Left ventricle myocardium inferior (tissue), 1 donor: ENCODE data around the gene TUBB6. TPM values are rescaled to one million over a fixed set of nuclear protein-coding genes. Genes with fewer than 3 reads are reported as not detected.

Experiments used
- DNase-seq: peaks from one replicate; pipeline ENCODE4 v3.0.0-alpha.2; 2020
- H3K27ac ChIP-seq: fragments of 200-600 bp; replicated peaks from 2 replicates; pipeline ENCODE4 v1.8.0; 2021
- H3K27me3 ChIP-seq: fragments of 200-600 bp; 2 replicates; pipeline ENCODE4 v1.8.0; 2021; ENCODE audit warnings: low read depth
- H3K36me3 ChIP-seq: fragments of 200-600 bp; 2 replicates; pipeline ENCODE4 v1.8.0; 2021
- H3K4me1 ChIP-seq: fragments of 200-600 bp; 2 replicates; pipeline ENCODE4 v1.8.0; 2021
- H3K4me3 ChIP-seq: fragments of 200-600 bp; 2 replicates; pipeline ENCODE4 v1.8.0; 2021; ENCODE audit warnings: mild to moderate bottlenecking, moderate library complexity
- H3K9me3 ChIP-seq: fragments of 200-600 bp; replicated peaks from 2 replicates; pipeline ENCODE4 v1.8.0; 2021
- CTCF ChIP-seq: fragments of 200-600 bp; IDR thresholded peaks from 2 replicates; pipeline ENCODE4 v1.8.0; 2021; ENCODE audit warnings: antibody characterized with exemption, mild to moderate bottlenecking, borderline replicate concordance
- intact Hi-C: fragments of 100-400 bp; cut with micrococcal nuclease; formaldehyde crosslinking; loops from one replicate; pipeline ENCODE4 v1.11.0; 2022
- total RNA-seq: library from RNA; stranded (reverse); fragmentation: NEBNext Ultra II Directional; extraction: Animal tissue kit (Norgen Biotek cat#: 25700); gene quantifications from one replicate; pipeline ENCODE4 v1.2.1, GENCODE V29; 2021
- donor health status: DM: no; HTN: yes; CAD: no; lungs with severe emphysema.

The TUBB6 gene
- total RNA-seq, 1 donor from 2014 or later = 81.5 TPM

- no peaks in the 10 kb centered on the region for H3K27me3 ChIP-seq
- DNase-seq = no peak
- intact Hi-C loops = no loop called here
- H3K36me3 ChIP-seq = no peaks in the 10 kb centered on the region
- H3K27ac ChIP-seq = no peak overlapping the region
- no peak for TF ChIP-seq CTCF
- peaks cover 6% of the 10 kb centered on the region for H3K9me3 ChIP-seq
- no peak overlapping the region for H3K4me3 ChIP-seq
- H3K4me1 ChIP-seq = peaks cover 2% of the 10 kb centered on the region
These were observed 6.6 kb upstream of the TUBB6 start for GRCh38 chr18:12301263-12302005.

GRCh38 chr18:12302391-12303147, 5.5 kb upstream of the TUBB6 start:
- no peak for DNase-seq
- peaks cover 6% of the 10 kb centered on the region for H3K9me3 ChIP-seq
- H3K4me1 ChIP-seq = peaks cover 13% of the 10 kb centered on the region
- no peak for TF ChIP-seq CTCF
- no peaks in the 10 kb centered on the region for H3K36me3 ChIP-seq
- no peaks in the 10 kb centered on the region for H3K27me3 ChIP-seq
- intact Hi-C loops = no loop called here
- no peak overlapping the region for H3K27ac ChIP-seq
- no peak overlapping the region for H3K4me3 ChIP-seq

- Histone ChIP-seq H3K27me3 (no peaks in the 10 kb centered on the region), H3K4me1 (peaks cover 29% of the 10 kb centered on the region), H3K4me3 (no peak overlapping the region), H3K27ac (no peak overlapping the region), H3K9me3 (no peaks in the 10 kb centered on the region), H3K36me3 (no peaks in the 10 kb centered on the region)
- intact Hi-C loops = no loop called here
- no peak for TF ChIP-seq CTCF
- DNase-seq = no peak
These were observed 3.5 kb upstream of the TUBB6 start for GRCh38 chr18:12304351-12305210.

- intact Hi-C loops = no loop called here
- Histone ChIP-seq H3K9me3 (no peaks in the 10 kb centered on the region), H3K36me3 (peaks cover 4% of the 10 kb centered on the region), H3K27me3 (no peaks in the 10 kb centered on the region), H3K4me1 (peaks cover 36% of the 10 kb centered on the region), H3K27ac (no peak overlapping the region), H3K4me3 (no peak overlapping the region)
- no peak for TF ChIP-seq CTCF
- DNase-seq = no peak
These were observed 2.8 kb upstream of the TUBB6 start for GRCh38 chr18:12305211-12305610.

- Histone ChIP-seq H3K27ac (no peak overlapping the region), H3K36me3 (peaks cover 12% of the 10 kb centered on the region), H3K4me1 (peaks cover 44% of the 10 kb centered on the region), H3K27me3 (no peaks in the 10 kb centered on the region), H3K9me3 (no peaks in the 10 kb centered on the region), H3K4me3 (peak overlapping the region; percentile 81)
- DNase-seq = no peak
- no peak for TF ChIP-seq CTCF
- intact Hi-C loops = no loop called here
These were observed 2.0 kb upstream of the TUBB6 start for GRCh38 chr18:12305930-12306629.
